Panc1 (cell line): ENCODE measurements around the gene ZNF580.

Experiments
- CTCF ChIP-seq: fragments of 450-650 bp; IDR thresholded peaks from 2 replicates; pipeline ENCODE4 v1.5.1; 2017; ENCODE audit warnings: mild to moderate bottlenecking
- POLR2AphosphoS5 ChIP-seq: IDR thresholded peaks from 2 replicates; pipeline ENCODE4 v1.6.1; 2012; ENCODE audit warnings: mild to moderate bottlenecking, low read depth, low read length, moderate library complexity

GRCh38 chr19:55672418-55672817, 31.6 kb downstream of the ZNF580 start:
- TF ChIP-seq CTCF (no peak), POLR2AphosphoS5 (no peak)
